Inferior parietal cortex (tissue), 1 donor: ENCODE measurements around the gene FBXL12.
"Not testable (repeated sequence)": the region's sequence is repeated elsewhere in the genome, so short reads cannot be mapped to it uniquely, and the experiment has no call there.

Source experiments
- DNase-seq: peaks from one replicate; pipeline ENCODE4 v3.0.0-alpha.2; 2016; ENCODE audit errors: extremely low spot score

Gene FBXL12

GRCh38 chr19:9792206-9793070, 26.4 kb downstream of the FBXL12 start:
- DNase-seq = peak; percentile 50

- DNase-seq = peak; percentile 47
Measured at GRCh38 chr19:9791552-9792205, 27.2 kb downstream of the FBXL12 start.

GRCh38 chr19:9791073-9791367, 27.9 kb downstream of the FBXL12 start:
- DNase-seq = not testable (repeated sequence)

GRCh38 chr19:9789579-9789978, 29.3 kb downstream of the FBXL12 start:
- not testable (repeated sequence) for DNase-seq

- no peak for DNase-seq
Measured at GRCh38 chr19:9789066-9789465, 29.8 kb downstream of the FBXL12 start.

GRCh38 chr19:9788604-9789003, 30.3 kb downstream of the FBXL12 start:
- not testable (repeated sequence) for DNase-seq

- DNase-seq = no peak
Measured at GRCh38 chr19:9786819-9787218, 32.1 kb downstream of the FBXL12 start.

- no peak for DNase-seq
Measured at GRCh38 chr19:9786342-9786741, 32.5 kb downstream of the FBXL12 start.

GRCh38 chr19:9785367-9786331, 33.2 kb downstream of the FBXL12 start:
- DNase-seq = peak; percentile 71

- not testable (repeated sequence) for DNase-seq
Measured at GRCh38 chr19:9784163-9784496, 34.7 kb downstream of the FBXL12 start.

- DNase-seq = no peak
Measured at GRCh38 chr19:9782338-9782737, 36.5 kb downstream of the FBXL12 start.

GRCh38 chr19:9768175-9769112, 50.4 kb downstream of the FBXL12 start, which contains the start of gene ZNF846:
Gene ZNF846 (minus strand): TSS chr19:9768738. CDS start chr19:9764950, 3,788 bp downstream.
- peak; percentile 94 for DNase-seq
